ENCODE measurements around the gene SPDYA.
"Not testable (repeated sequence)": the region's sequence is repeated elsewhere in the genome, so short reads cannot be mapped to it uniquely, and the experiment has no call there.

The SPDYA gene

GRCh38 chr2:28810384-28811285 lies at the start of gene SPDYA:
SPDYA (plus strand) TSS chr2:28810834; CDS start chr2:28816015, 5,181 bp downstream.
- no peak for FAIRE-seq

- no peak for FAIRE-seq
Measured at GRCh38 chr2:28761420-28761819, 49.2 kb upstream of the SPDYA start.

GRCh38 chr2:28764909-28765711 lies 45.5 kb upstream of the SPDYA start:
- no peak for FAIRE-seq

GRCh38 chr2:28766070-28766469 lies 44.6 kb upstream of the SPDYA start:
- FAIRE-seq, result no peak

- no peak for FAIRE-seq
Measured at GRCh38 chr2:28767337-28767736, 43.3 kb upstream of the SPDYA start.

GRCh38 chr2:28768422-28768821 lies 42.2 kb upstream of the SPDYA start:
- no peak for FAIRE-seq

GRCh38 chr2:28768952-28769351 lies 41.7 kb upstream of the SPDYA start:
- no peak for FAIRE-seq

- no peak for FAIRE-seq
Measured at GRCh38 chr2:28772351-28772750, 38.3 kb upstream of the SPDYA start.

- FAIRE-seq, result no peak
Measured at GRCh38 chr2:28776471-28776870, 34.2 kb upstream of the SPDYA start.

- no peak for FAIRE-seq
Measured at GRCh38 chr2:28778392-28778791, 32.2 kb upstream of the SPDYA start.

GRCh38 chr2:28779001-28779400 lies 31.6 kb upstream of the SPDYA start:
- FAIRE-seq, result no peak

GRCh38 chr2:28780496-28780895 lies 30.1 kb upstream of the SPDYA start:
- FAIRE-seq, result no peak

GRCh38 chr2:28782423-28782822 lies 28.2 kb upstream of the SPDYA start:
- FAIRE-seq, result no peak

GRCh38 chr2:28784570-28784969 lies 26.1 kb upstream of the SPDYA start:
- not testable (repeated sequence) for FAIRE-seq

GRCh38 chr2:28796620-28797019 lies 14.0 kb upstream of the SPDYA start:
- no peak for FAIRE-seq

- no peak for FAIRE-seq
Measured at GRCh38 chr2:28801726-28802125, 8.9 kb upstream of the SPDYA start.

- no peak for FAIRE-seq
Measured at GRCh38 chr2:28802975-28803429, 7.6 kb upstream of the SPDYA start.

GRCh38 chr2:28809927-28810326 lies 707 bp upstream of the SPDYA start:
- no peak for FAIRE-seq

GRCh38 chr2:28818053-28818452 lies 7.4 kb downstream of the SPDYA start:
- no peak for FAIRE-seq

- peak; percentile 45 for FAIRE-seq
Measured at GRCh38 chr2:28821295-28821958, 10.8 kb downstream of the SPDYA start.

GRCh38 chr2:28822036-28822435 lies 11.4 kb downstream of the SPDYA start:
- no peak for FAIRE-seq

- FAIRE-seq, result no peak
Measured at GRCh38 chr2:28824207-28824606, 13.6 kb downstream of the SPDYA start.

- FAIRE-seq, result no peak
Measured at GRCh38 chr2:28824870-28825269, 14.2 kb downstream of the SPDYA start.

Measured in colon (tissue), 2 donors.